ENCODE data around the gene EFNB1.

The EFNB1 gene

GRCh38 chrX:68824152-68824433 is 4.7 kb upstream of the EFNB1 start:
- Histone ChIP-seq H2AFZ (ENCODE audit: insufficient read depth, low read length, poor library complexity) (no peak overlapping the region), H3K9me3 (ENCODE audit: insufficient read depth, low read depth, low read length) (no peaks in the 10 kb centered on the region), H2BK120ac (ENCODE audit: insufficient read depth, low read length, poor library complexity) (no peak overlapping the region), H3K79me2 (ENCODE audit: control insufficient read depth, insufficient read depth, low read length, poor library complexity) (peaks cover 2% of the 10 kb centered on the region), H3K4me2 (ENCODE audit: low read length) (no peak overlapping the region), H3K4me1 (ENCODE audit: control insufficient read depth in 1 of 2, insufficient read depth in 2 of 2, low read length in 2 of 2) (peaks cover 5 to 7% of the 10 kb centered on the region in 2 experiments), H2AK5ac (ENCODE audit: low read length) (no peak overlapping the region), H3K18ac (ENCODE audit: low read length) (no peak overlapping the region), H2BK5ac (ENCODE audit: low read depth, low read length, poor library complexity) (no peak overlapping the region), H4K8ac (ENCODE audit: low read depth, low read length) (no peak overlapping the region), H3K79me1 (ENCODE audit: low read length) (peaks cover 2% of the 10 kb centered on the region), H3K23ac (ENCODE audit: low read length) (no peak overlapping the region), H4K91ac (ENCODE audit: low read depth, low read length) (no peak overlapping the region), H3K27me3 (ENCODE audit: insufficient read depth, low read length) (no peaks in the 10 kb centered on the region), H4K12ac (ENCODE audit: low read depth, low read length) (no peak overlapping the region), H3K4me3 (ENCODE audit: low read depth, low read length) (no peak overlapping the region), H3K4ac (ENCODE audit: low read depth, low read length) (no peak overlapping the region), H3K36me3 (ENCODE audit: control insufficient read depth in 1 of 2, insufficient read depth in 2 of 2, low read length in 2 of 2) (no peaks in the 10 kb centered on the region), H3K27ac (ENCODE audit: low read depth, low read length) (no peak overlapping the region), H2BK12ac (ENCODE audit: low read length) (no peak overlapping the region), H3K9ac (ENCODE audit: low read length) (no peak overlapping the region), H3K14ac (ENCODE audit: low read length) (no peak overlapping the region)
- DNase-seq: no peak

GRCh38 chrX:68824565-68825125 is 4.2 kb upstream of the EFNB1 start:
- peaks cover 5 to 7% of the 10 kb centered on the region in 2 experiments for H3K4me1 ChIP-seq (ENCODE audit: control insufficient read depth in 1 of 2, insufficient read depth in 2 of 2, low read length in 2 of 2)
- peaks cover 5% of the 10 kb centered on the region for H3K79me2 ChIP-seq (ENCODE audit: control insufficient read depth, insufficient read depth, low read length, poor library complexity)
- no CpG with 5 or more reads among the region's 5 CpGs for WGBS (ENCODE audit: extremely low coverage, insufficient coverage, insufficient read length)
- no peak overlapping the region for H2AK5ac ChIP-seq (ENCODE audit: low read length)
- H3K4me3 ChIP-seq (ENCODE audit: low read depth, low read length): peak overlapping the region; percentile 13
- no peak overlapping the region for H3K9ac ChIP-seq (ENCODE audit: low read length)
- no peak overlapping the region for H2BK12ac ChIP-seq (ENCODE audit: low read length)
- H3K36me3 ChIP-seq (ENCODE audit: control insufficient read depth in 1 of 2, insufficient read depth in 2 of 2, low read length in 2 of 2): no peaks in the 10 kb centered on the region
- DNase-seq: no peak
- no peak overlapping the region for H3K27ac ChIP-seq (ENCODE audit: low read depth, low read length)
- H4K8ac ChIP-seq (ENCODE audit: low read depth, low read length): no peak overlapping the region
- no peak overlapping the region for H3K4me2 ChIP-seq (ENCODE audit: low read length)
- no peak overlapping the region for H2BK120ac ChIP-seq (ENCODE audit: insufficient read depth, low read length, poor library complexity)
- no peak overlapping the region for H3K14ac ChIP-seq (ENCODE audit: low read length)
- no peak overlapping the region for H4K91ac ChIP-seq (ENCODE audit: low read depth, low read length)
- no peak overlapping the region for H3K4ac ChIP-seq (ENCODE audit: low read depth, low read length)
- H3K79me1 ChIP-seq (ENCODE audit: low read length): peaks cover 3% of the 10 kb centered on the region
- H4K12ac ChIP-seq (ENCODE audit: low read depth, low read length): no peak overlapping the region
- no peak overlapping the region for H2AFZ ChIP-seq (ENCODE audit: insufficient read depth, low read length, poor library complexity)
- no peak overlapping the region for H3K23ac ChIP-seq (ENCODE audit: low read length)
- H3K9me3 ChIP-seq (ENCODE audit: insufficient read depth, low read depth, low read length): no peaks in the 10 kb centered on the region
- no peak overlapping the region for H3K18ac ChIP-seq (ENCODE audit: low read length)
- H2BK5ac ChIP-seq (ENCODE audit: low read depth, low read length, poor library complexity): no peak overlapping the region
- H3K27me3 ChIP-seq (ENCODE audit: insufficient read depth, low read length): peaks cover 2% of the 10 kb centered on the region

- Histone ChIP-seq H3K79me2 (ENCODE audit: control insufficient read depth, insufficient read depth, low read length, poor library complexity) (peaks cover 8% of the 10 kb centered on the region), H4K12ac (ENCODE audit: low read depth, low read length) (no peak overlapping the region), H3K79me1 (ENCODE audit: low read length) (peaks cover 3% of the 10 kb centered on the region), H3K14ac (ENCODE audit: low read length) (no peak overlapping the region), H3K36me3 (ENCODE audit: control insufficient read depth in 1 of 2, insufficient read depth in 2 of 2, low read length in 2 of 2) (no peaks in the 10 kb centered on the region), H3K4ac (ENCODE audit: low read depth, low read length) (no peak overlapping the region), H3K23ac (ENCODE audit: low read length) (no peak overlapping the region), H3K4me3 (ENCODE audit: low read depth, low read length) (no peak overlapping the region), H4K91ac (ENCODE audit: low read depth, low read length) (no peak overlapping the region), H2BK5ac (ENCODE audit: low read depth, low read length, poor library complexity) (no peak overlapping the region), H2AFZ (ENCODE audit: insufficient read depth, low read length, poor library complexity) (no peak overlapping the region), H3K18ac (ENCODE audit: low read length) (no peak overlapping the region), H3K9me3 (ENCODE audit: insufficient read depth, low read depth, low read length) (no peaks in the 10 kb centered on the region), H2AK5ac (ENCODE audit: low read length) (no peak overlapping the region), H3K9ac (ENCODE audit: low read length) (no peak overlapping the region), H3K27me3 (ENCODE audit: insufficient read depth, low read length) (peaks cover 10% of the 10 kb centered on the region), H2BK12ac (ENCODE audit: low read length) (no peak overlapping the region), H2BK120ac (ENCODE audit: insufficient read depth, low read length, poor library complexity) (no peak overlapping the region), H3K27ac (ENCODE audit: low read depth, low read length) (no peak overlapping the region), H4K8ac (ENCODE audit: low read depth, low read length) (no peak overlapping the region), H3K4me1 (ENCODE audit: control insufficient read depth in 1 of 2, insufficient read depth in 2 of 2, low read length in 2 of 2) (peaks cover 5 to 7% of the 10 kb centered on the region in 2 experiments), H3K4me2 (ENCODE audit: low read length) (no peak overlapping the region)
- no peak for DNase-seq
- WGBS (ENCODE audit: extremely low coverage, insufficient coverage, insufficient read length): no CpG with 5 or more reads among the region's 10 CpGs
Observed at GRCh38 chrX:68826113-68826980, 2.5 kb upstream of the EFNB1 start.

- no peak overlapping the region for H4K12ac ChIP-seq (ENCODE audit: low read depth, low read length)
- no peak overlapping the region for H3K23ac ChIP-seq (ENCODE audit: low read length)
- peaks cover 3% of the 10 kb centered on the region for H3K79me1 ChIP-seq (ENCODE audit: low read length)
- H3K9me3 ChIP-seq (ENCODE audit: insufficient read depth, low read depth, low read length): no peaks in the 10 kb centered on the region
- H3K27ac ChIP-seq (ENCODE audit: low read depth, low read length): no peak overlapping the region
- H2AK5ac ChIP-seq (ENCODE audit: low read length): no peak overlapping the region
- DNase-seq: no peak
- no peak overlapping the region for H3K4me2 ChIP-seq (ENCODE audit: low read length)
- H3K18ac ChIP-seq (ENCODE audit: low read length): no peak overlapping the region
- peaks cover 8% of the 10 kb centered on the region for H3K79me2 ChIP-seq (ENCODE audit: control insufficient read depth, insufficient read depth, low read length, poor library complexity)
- H3K4ac ChIP-seq (ENCODE audit: low read depth, low read length): no peak overlapping the region
- H3K27me3 ChIP-seq (ENCODE audit: insufficient read depth, low read length): peaks cover 10% of the 10 kb centered on the region
- H3K9ac ChIP-seq (ENCODE audit: low read length): no peak overlapping the region
- H3K4me3 ChIP-seq (ENCODE audit: low read depth, low read length): no peak overlapping the region
- H3K4me1 ChIP-seq (ENCODE audit: control insufficient read depth in 1 of 2, insufficient read depth in 2 of 2, low read length in 2 of 2): peaks cover 5 to 12% of the 10 kb centered on the region in 2 experiments
- no peak overlapping the region for H2BK12ac ChIP-seq (ENCODE audit: low read length)
- H2BK5ac ChIP-seq (ENCODE audit: low read depth, low read length, poor library complexity): no peak overlapping the region
- H3K14ac ChIP-seq (ENCODE audit: low read length): no peak overlapping the region
- H4K91ac ChIP-seq (ENCODE audit: low read depth, low read length): no peak overlapping the region
- H2BK120ac ChIP-seq (ENCODE audit: insufficient read depth, low read length, poor library complexity): no peak overlapping the region
- H2AFZ ChIP-seq (ENCODE audit: insufficient read depth, low read length, poor library complexity): no peak overlapping the region
- no peak overlapping the region for H4K8ac ChIP-seq (ENCODE audit: low read depth, low read length)
- H3K36me3 ChIP-seq (ENCODE audit: control insufficient read depth in 1 of 2, insufficient read depth in 2 of 2, low read length in 2 of 2): no peaks in the 10 kb centered on the region
Observed at GRCh38 chrX:68827256-68827655, 1.6 kb upstream of the EFNB1 start.

Measured in trophoblast cell (in vitro differentiated cells and primary cell).